GM19351 (cell line): ENCODE results near the gene TPCN2.
"Not testable (repeated sequence)": the region's sequence is repeated elsewhere in the genome, so short reads cannot be mapped to it uniquely, and the experiment has no call there.

Experiments used
- ATAC-seq: cut with Tn5 transposase; IDR thresholded peaks from one replicate; pipeline ENCODE4 v1.9.1; 2021; ENCODE audit warnings: mild to moderate bottlenecking, moderate library complexity; ENCODE audit not compliant: unreplicated experiment

Gene TPCN2

GRCh38 chr11:69048694-69049489 is at the start of gene TPCN2:
TPCN2 (plus strand) TSS chr11:69048932; CDS start chr11:69048998, 66 bp downstream.
- ATAC-seq: peak; percentile 89

- no peak for ATAC-seq
Measured at GRCh38 chr11:68999093-68999747, 49.5 kb upstream of the TPCN2 start.

DNA sequence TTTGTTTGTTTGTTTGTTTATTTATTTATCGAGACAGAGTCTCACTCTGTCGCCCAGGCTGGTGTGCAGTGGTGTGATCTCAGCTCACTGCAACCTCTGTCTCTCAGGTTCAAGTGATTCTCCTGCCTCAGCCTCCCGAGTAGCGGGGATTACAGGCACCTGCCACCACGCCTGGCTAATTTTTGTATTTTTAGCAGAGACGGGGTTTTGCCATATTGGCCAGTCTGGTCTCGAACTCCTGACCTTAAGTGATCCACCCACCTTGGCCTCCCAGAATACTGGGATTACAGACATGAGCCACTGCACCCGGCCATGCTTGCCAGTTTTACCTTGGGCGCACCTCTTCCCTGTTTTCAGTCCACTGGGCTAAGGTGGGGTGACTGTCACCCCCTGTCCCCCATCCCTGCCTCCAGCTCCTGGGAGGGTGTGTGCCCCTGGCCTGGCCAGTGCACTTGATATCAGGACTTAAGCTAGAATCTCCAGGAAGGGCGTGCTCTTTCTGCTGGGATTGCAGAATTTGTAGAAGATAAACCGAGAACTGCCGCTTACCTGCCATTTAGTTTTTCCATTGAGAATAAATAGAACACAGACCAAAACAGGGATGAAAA is 48.9 kb upstream of the TPCN2 start:
- not testable (repeated sequence) for ATAC-seq

DNA sequence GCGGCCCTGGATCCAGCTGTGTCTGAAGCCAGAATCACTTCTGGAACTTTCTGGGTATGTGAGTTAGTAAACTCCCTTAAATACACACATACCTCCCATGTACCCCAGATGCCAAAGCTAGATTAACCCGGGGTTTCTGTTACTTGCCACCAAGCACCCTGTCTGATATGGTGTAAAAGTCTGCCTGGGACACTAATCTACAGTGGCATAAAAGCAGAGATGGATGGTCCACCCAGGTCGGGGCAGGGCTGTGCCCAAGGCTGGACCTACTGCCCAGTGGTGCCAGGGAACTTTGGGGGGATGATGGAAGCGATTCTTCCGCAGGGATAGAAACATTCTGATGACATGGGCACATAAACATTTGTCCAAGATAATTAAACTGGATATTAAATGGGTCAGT is 48.3 kb upstream of the TPCN2 start:
- no peak for ATAC-seq

- no peak for ATAC-seq
Measured at GRCh38 chr11:69000831-69001242, 47.9 kb upstream of the TPCN2 start.

DNA sequence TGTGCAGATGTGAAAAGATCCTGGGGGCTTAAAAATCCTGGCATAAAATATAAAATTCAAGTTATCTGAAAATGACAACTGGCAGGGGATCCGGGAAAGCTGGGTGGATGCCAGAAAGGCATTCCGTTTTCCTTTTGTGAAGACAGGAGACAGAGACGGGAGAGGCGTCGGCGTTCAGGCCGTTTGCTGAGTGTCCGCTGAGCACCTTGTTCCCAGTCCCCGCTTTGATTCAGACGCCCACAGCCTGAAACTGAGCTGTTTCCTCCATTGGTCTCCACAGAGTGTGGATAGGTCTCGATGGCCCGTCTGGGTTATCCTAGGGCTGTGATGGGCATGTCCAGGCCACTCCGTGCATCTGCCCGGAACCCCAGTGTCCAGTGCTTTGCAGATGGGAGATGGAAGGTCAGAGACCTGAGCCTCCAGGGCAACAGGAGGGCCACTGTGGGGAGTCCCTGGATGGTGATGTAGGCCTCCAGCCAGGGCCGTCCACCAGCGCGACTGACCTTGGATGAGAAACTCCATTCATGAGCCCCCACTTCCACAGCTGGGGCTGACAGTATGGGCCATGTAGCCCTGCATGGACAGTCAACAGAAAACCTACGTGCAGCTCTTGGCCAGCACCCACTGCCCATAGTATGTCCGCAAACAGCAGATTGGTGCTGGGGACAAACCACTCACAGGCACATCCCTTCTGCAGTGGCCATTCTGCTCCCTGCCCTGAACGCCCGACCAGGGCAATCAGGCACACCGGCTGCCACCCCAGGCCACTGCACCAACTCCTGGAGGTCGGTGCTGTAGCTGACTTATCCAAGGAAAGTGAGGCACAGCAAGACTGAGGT is 47.3 kb upstream of the TPCN2 start:
- no peak for ATAC-seq

DNA sequence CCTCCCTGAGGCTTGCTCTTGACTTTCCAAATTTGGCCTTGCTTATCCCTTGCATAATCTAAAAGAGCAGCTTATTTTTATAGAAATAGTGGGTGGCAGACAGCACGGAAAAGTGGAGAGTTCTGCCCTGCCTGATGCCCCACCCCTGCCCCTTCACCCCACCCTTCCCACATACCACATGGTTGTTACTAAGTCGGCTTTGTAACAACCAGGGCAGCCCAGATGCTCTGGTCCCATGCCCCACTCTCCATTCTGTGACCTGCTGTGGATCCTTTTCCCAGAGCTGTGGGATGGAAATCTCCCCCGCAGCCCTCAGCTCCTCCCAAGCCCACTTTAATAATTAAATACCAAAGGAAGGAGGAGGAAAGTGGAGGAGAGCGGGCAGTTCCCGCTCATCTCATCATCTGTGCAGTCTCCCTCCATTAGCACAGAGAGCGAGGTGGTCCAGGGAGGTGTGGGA is 46.6 kb upstream of the TPCN2 start:
- ATAC-seq: no peak

DNA sequence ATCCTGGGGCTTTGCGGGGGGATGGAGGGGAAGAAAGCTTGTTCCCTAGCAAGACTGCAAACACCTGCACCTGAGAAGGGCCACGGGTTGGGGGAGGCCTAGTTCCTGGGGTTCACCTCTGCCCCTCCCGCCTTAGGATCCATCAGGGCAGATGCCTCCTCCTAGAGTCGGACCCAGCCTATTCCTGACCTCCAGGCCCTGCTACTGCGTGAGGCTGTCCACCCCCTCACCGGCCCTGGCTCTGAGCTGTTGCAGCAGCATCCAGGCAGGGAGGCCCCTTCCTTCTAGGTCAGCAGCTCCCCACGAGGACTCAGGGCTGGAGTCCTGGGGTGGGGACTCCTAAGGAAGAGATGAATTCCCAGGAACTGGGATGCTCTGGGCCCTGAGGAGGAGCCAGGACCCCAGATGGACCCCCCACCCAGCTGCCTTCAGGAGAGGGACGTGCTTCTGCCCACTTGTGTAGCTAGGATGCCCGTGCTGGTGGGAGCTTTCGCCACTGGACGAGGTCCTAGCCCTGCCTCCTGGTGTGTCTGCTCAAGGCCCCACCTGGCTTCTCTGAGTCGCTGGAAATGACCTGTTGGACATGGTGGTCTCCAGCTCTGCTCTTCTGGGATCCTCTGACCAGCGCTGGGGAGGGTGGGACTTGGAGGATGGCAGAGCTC is 46.0 kb upstream of the TPCN2 start:
- no peak for ATAC-seq

GRCh38 chr11:69003301-69003865 is 45.3 kb upstream of the TPCN2 start:
- no peak for ATAC-seq

DNA sequence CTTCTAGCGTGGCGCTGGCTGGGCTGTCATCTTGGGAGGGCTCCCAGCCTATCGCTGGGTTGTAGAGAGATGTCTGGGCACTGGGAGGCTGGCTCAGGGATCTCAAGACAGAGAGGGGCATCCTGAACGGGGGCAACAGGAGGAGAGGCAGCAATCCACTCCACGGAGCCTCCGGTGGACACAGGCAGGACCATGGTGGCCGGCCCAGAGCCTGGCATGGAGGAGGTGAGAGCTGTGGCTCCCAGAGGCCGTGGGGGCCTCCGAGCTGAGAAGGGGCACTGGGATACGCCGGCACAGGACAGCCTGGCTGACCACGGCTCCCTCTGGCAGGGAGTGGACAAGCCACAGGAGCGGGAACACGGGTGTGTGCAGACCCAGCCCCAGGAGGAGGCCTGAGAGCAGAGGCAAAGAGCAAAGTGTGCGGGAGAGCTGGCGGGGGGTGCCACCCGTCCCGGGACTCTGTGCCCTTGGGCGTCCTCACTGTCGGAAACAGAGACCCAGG is 44.8 kb upstream of the TPCN2 start:
- no peak for ATAC-seq

DNA sequence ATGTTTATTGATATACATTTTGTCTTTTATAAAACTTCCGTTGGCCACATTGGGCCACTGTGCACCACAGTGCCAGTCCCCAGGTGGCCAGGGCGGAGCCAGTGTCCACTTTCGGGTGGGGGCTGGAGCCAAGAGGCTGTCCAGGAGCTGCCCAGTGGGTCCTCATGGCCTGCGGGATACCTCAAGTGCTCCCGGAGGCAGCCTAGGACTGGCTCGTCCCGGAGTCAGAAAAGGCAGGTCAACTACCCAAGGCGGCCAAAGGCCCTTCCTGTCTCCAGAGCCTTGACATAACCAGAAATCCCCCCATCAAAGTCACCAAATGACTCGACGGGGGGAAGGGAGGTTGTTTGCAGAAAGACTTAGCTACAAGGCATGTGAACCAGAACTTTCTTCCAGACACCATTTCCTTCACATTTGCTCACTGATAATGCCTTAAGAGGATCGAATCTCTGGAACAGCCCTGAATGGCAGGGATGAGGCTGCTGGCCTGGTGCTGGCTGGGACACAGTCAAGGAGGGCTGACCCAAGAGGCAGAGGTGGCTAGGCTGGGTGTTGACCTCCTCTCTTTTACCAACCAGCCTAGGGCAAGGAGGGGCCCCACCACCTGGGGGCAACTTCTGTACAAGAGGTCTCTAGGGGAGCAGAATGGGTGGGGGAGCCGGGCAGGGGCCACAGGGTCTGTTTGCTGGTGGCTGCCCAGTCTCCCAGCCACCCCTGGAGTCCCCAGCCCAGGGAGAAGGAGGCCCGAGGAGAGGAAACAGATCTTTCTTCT is 44.1 kb upstream of the TPCN2 start:
- no peak for ATAC-seq

DNA sequence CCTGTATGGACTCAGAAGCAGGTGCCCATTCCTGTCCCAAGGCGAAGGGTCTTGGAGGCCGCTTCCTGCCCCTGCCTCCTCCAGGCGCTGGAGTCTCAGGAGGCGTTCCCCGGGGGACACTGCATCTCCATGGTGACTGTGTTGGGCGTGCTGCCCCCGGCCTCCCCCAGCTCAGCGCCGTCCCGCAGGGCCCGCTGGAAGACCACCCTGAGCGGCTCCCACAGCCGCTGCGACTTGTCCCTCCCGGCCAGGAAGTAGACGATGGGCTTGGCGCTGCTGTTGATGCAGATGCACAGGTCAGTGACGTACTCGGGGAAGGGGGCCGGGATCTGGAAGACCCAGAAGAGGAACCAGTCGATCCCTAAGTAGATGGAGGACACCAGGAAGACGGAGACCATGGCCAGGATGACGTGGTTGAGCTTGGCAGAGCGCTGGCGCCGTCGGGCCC is 43.5 kb upstream of the TPCN2 start:
- ATAC-seq: no peak

GRCh38 chr11:69005631-69006368 is 42.9 kb upstream of the TPCN2 start:
- ATAC-seq: no peak

DNA sequence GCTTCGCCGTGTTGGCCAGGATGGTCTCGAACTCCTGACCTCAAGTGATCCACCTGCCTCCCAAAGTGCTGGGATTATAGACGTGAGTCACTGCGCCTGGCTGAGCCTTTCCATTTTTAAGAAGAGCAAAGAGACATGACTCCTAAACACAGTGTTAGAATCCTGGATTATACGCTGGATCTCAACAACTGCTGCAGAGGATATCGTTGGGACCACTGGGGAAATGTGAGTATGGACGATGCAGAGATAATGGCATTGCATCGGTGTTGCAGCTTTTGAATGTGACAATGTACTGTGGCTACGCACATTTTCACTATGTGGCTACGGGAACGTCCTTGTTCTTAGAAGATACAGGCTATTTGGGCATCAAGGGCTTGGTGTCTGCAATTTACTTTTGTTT is 41.9 kb upstream of the TPCN2 start:
- ATAC-seq: no peak

DNA sequence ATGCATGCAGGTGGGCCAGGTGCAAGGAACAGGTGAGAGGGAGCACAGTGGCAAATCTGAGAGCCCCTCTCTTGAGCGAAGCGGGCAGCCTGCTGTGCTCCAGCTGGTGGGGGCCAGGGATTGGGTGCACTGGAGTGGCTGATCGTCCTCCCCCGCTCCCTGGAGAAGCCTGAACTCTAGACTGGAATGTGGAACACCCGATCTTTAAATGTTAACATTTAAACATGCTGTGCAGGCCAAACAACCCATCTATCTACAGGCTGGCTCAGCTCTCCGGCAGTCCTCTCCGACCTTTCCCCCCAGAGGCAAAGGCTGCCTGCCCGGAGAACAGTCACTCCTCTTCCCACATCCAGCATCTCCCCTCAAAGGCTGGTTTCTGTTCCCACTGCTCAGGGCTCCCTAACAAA is 40.8 kb upstream of the TPCN2 start:
- ATAC-seq: no peak

GRCh38 chr11:69008737-69009440 is 39.8 kb upstream of the TPCN2 start:
- ATAC-seq: no peak

DNA sequence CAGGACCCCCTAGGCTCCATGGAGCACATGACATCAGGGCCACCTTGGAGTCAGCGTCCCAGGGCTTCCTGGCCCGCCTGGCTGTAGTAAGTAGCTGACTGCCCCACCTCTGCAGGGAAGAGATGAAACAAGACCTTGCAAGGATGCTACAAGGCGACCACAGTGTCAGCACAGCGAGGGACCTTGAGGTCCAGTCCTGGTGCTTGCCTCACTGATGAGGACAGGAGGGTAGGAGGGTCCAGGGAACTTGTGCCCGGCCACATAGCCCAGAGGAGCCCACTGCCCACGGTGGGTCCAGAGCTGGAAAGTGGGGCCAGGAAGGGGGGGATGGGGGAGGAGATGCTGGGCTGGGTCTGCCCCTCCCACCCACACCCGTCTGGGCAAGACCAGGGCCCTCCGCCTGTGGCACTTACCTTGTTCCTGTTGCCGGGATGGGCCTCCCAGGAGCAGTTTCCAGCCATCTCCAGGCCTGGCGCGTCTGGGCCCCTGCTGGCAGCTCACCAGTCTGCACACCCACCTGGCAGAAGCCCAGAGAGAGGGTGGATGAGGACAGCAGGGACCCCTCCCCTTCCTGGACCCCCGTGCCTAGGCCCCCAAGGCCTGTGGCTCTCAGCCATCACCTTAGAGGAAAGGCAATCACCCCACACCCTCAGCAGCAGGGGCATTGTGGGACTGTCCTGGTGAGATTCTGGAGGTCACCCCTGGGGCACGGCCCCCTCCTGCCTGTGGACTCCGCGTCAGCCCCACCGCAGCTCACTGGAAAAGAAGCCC is 39.1 kb upstream of the TPCN2 start:
- no peak for ATAC-seq
